AG04450 (cell line): ENCODE data around the gene HDDC3. TPM values are rescaled to one million over a fixed set of nuclear protein-coding genes. Genes with fewer than 3 reads are reported as not detected.
A peak's percentile ranks its signal among the peaks of the same experiment; 100 is the strongest.
"Not testable (repeated sequence)": the region's sequence is repeated elsewhere in the genome, so short reads cannot be mapped to it uniquely, and the experiment has no call there.

ENCODE experiments used
- CTCF ChIA-PET: fragments of 300-600, 350-600 bp; formaldehyde crosslinking; extraction: SDS; loops from one replicate; lab custom pipeline; 2022; ENCODE audit warnings: antibody characterized with exemption, inconsistent platforms; lab: Charles Lee
- POLR2A ChIA-PET: fragments of 350-600 bp; formaldehyde crosslinking; extraction: SDS; loops from one replicate; lab custom pipeline; 2021; ENCODE audit warnings: antibody characterized with exemption, inconsistent platforms; lab: Yijun Ruan, JAX
- DNase-seq: peaks from one replicate; pipeline ENCODE4 v3.0.0-alpha.2; 2011; ENCODE audit warnings: low read depth, low spot score
- H3K27ac ChIP-seq: one replicate; pipeline ENCODE4 v1.5.1; 2012; ENCODE audit warnings: low read depth, low read length, control low read depth
- H3K27me3 ChIP-seq: one replicate; pipeline ENCODE4 v1.6.0; 2012; ENCODE audit warnings: low read length; ENCODE audit not compliant: control insufficient read depth, insufficient read depth
- H3K4me3 ChIP-seq: 2 replicates; pipeline ENCODE4 v1.5.1; 2011; ENCODE audit warnings: mild to moderate bottlenecking, low read depth, low read length, control low read depth
- H3K9me3 ChIP-seq: 2 replicates; pipeline ENCODE4 v1.5.1; 2012; ENCODE audit warnings: low read length; ENCODE audit not compliant: control insufficient read depth, insufficient read depth
- CTCF ChIP-seq: IDR thresholded peaks from 2 replicates; pipeline ENCODE4 v1.5.1; 2011; ENCODE audit warnings: low read depth, low read length, control low read depth, inconsistent platforms
- polyA plus RNA-seq: library from polyadenylated mRNA; depleted of rRNA; stranded (reverse); fragments of >200 nt; gene quantifications from 2 replicates; pipeline ENCODE4 v1.2.3, GENCODE V29; 2011

HDDC3 gene
- polyA plus RNA-seq, 1 experiment = 10.3 TPM

GRCh38 chr15:90901175-90902039 is 30.9 kb downstream of the HDDC3 start:
- peak overlapping the region; percentile 77; the same call in 1 of the 2 replicates for H3K4me3 ChIP-seq
- TF ChIP-seq CTCF = no peak
- peak overlapping the region; percentile 12 for H3K27ac ChIP-seq
- no peaks in the 10 kb centered on the region; the same call in 1 of the 2 replicates for H3K9me3 ChIP-seq
- DNase-seq = no peak
- H3K27me3 ChIP-seq = no peaks in the 10 kb centered on the region
- POLR2A ChIA-PET = interaction anchor here (0.7 kb wide), 1 partner anchor 15 kb away, joined by 3 read pairs; no protein-coding TSS in a partner anchor
- CTCF ChIA-PET = interaction anchor here (0.9 to 9.3 kb wide), 5 partner anchors 15 to 253 kb away, joined by 3 to 98 read pairs (median 9); partner anchors contain the start of genes HDDC3 and UNC45A

- H3K27me3 ChIP-seq, POLR2A ChIA-PET, DNase-seq, H3K4me3 ChIP-seq, H3K9me3 ChIP-seq, H3K27ac ChIP-seq: not testable (repeated sequence)
- CTCF ChIA-PET = interaction anchor here (0.7 to 4.8 kb wide), 2 partner anchors 12 to 32 kb away, joined by 3 to 23 read pairs; partner anchors contain the start of gene FES
Observed at GRCh38 chr15:90897131-90897655, 35.2 kb downstream of the HDDC3 start.

- no peak for DNase-seq
- POLR2A ChIA-PET = interaction anchor here (0.5 kb wide), 1 partner anchor 48 kb away, joined by 3 read pairs; no protein-coding TSS in a partner anchor
- Histone ChIP-seq H3K9me3 (no peaks in the 10 kb centered on the region; the same call in 1 of the 2 replicates), H3K27me3 (no peaks in the 10 kb centered on the region), H3K4me3 (no peak overlapping the region), H3K27ac (no peak overlapping the region)
- TF ChIP-seq CTCF = 0 out of 2 replicates have a peak, but pooled peaks have one; percentile 16
- CTCF ChIA-PET = interaction anchor here (0.7 to 4.8 kb wide), 5 partner anchors 10 to 248 kb away, joined by 3 to 23 read pairs (median 6); partner anchors contain the start of genes FES and UNC45A
Observed at GRCh38 chr15:90895571-90896117, 36.7 kb downstream of the HDDC3 start.

GRCh38 chr15:90893175-90894090 is 38.9 kb downstream of the HDDC3 start:
- 0 out of 2 replicates have a peak, but pooled peaks have one; percentile 2 for TF ChIP-seq CTCF
- no peak for DNase-seq
- H3K9me3 ChIP-seq = no peaks in the 10 kb centered on the region; the same call in 1 of the 2 replicates
- ChIA-PET CTCF (interaction anchor here (0.6 kb wide), 2 partner anchors 64 to 237 kb away, joined by 3 to 6 read pairs; no protein-coding TSS in a partner anchor), POLR2A (no interaction called here)
- no peak overlapping the region for H3K27ac ChIP-seq
- no peak overlapping the region for H3K4me3 ChIP-seq
- no peaks in the 10 kb centered on the region for H3K27me3 ChIP-seq
